Upper lobe of left lung (tissue), 6 donors: ENCODE results near the gene SDHC. TPM values are rescaled to one million over a fixed set of nuclear protein-coding genes. Genes with fewer than 3 reads are reported as not detected.

ENCODE experiments used
- ATAC-seq, 2 donors: fragments of 200-7000 bp; cut with Tn5 transposase; one replicate each; pipeline ENCODE4 v1.9.1; 2022; ENCODE audit warnings: mild to moderate bottlenecking in 2 of 2, moderate library complexity in 2 of 2; ENCODE audit not compliant: low FRiP score in 2 of 2
- DNase-seq, 2 donors: peaks; one replicate each; pipeline ENCODE4 v3.0.0-alpha.2; 2019 to 2020
- H3K27ac ChIP-seq, 4 donors: fragments of 200-600 bp; sonication (generic); one replicate each; pipeline ENCODE4 v1.5.1; 2016 to 2019
- H3K27me3 ChIP-seq, 4 donors: fragments of 200-600 bp; sonication (generic); one replicate each; pipeline ENCODE4 v1.5.1; 2017 to 2019
- H3K36me3 ChIP-seq, 4 donors: fragments of 200-600 bp; sonication (generic); one replicate each; pipeline ENCODE4 v1.5.1; 2016 to 2019
- H3K4me1 ChIP-seq, 4 donors: fragments of 200-600 bp; sonication (generic); one replicate each; pipeline ENCODE4 v1.5.1; 2018 to 2019
- H3K4me3 ChIP-seq, 4 donors: fragments of 200-600 bp; sonication (generic); one replicate each; pipeline ENCODE4 v1.5.1; 2017 to 2019; ENCODE audit warnings: mild to moderate bottlenecking in 2 of 4, moderate library complexity in 1 of 4
- H3K9me3 ChIP-seq, 4 donors: fragments of 200-600 bp; sonication (generic); one replicate each; pipeline ENCODE4 v1.5.1; 2018 to 2019
- EP300 ChIP-seq, 4 donors: sonication (generic); formaldehyde crosslinking; IDR thresholded peaks; one replicate each; pipeline ENCODE4 v1.5.1; 2017; ENCODE audit warnings: antibody characterized with exemption in 4 of 4, control low read depth in 2 of 4
- POLR2A ChIP-seq, 4 donors: fragments of 450-650 bp; IDR thresholded peaks; one replicate each; pipeline ENCODE4 v1.5.1; 2016 to 2017; ENCODE audit warnings: antibody characterized with exemption in 4 of 4, mild to moderate bottlenecking in 2 of 4
- POLR2AphosphoS5 ChIP-seq, 2 donors: sonication (generic); formaldehyde crosslinking; IDR thresholded peaks; one replicate each; pipeline ENCODE4 v1.5.1; 2017; ENCODE audit warnings: antibody characterized with exemption in 2 of 2
- WGBS, 2 donors: methylation state at CpG; one replicate each; pipeline ENCODE4 v1.1.5; 2017 to 2018; 5-methylcytosine and 5-hydroxymethylcytosine counted together
- total RNA-seq, 6 donors: library from RNA; depleted of rRNA in 4 of 6; stranded (reverse); fragments of >200 nt in 4 of 6; gene quantifications; one replicate each; pipeline versions ENCODE4 v1.1.0 to v1.2.1, GENCODE V29; 2016 to 2021
- TF ChIP-seq, protein P1 (sequence below), 6 experiments: fragments of 450-650 bp in 4 of 6; fragments of 200-600 bp in 2 of 6; sonication (generic) in 2 of 6; IDR thresholded peaks; one replicate each; pipeline ENCODE4 v1.5.1; 2016 to 2019; ENCODE audit warnings: antibody characterized with exemption in 6 of 6
- donor health status: DM: no; HTN: no; CAD: no; lungs with moderate emphysema.
- donor health status: DM: no; HTN: yes; CAD: no; lungs with severe emphysema.

The SDHC gene
- total RNA-seq, 6 donors from 2014 or later, result 17.7 to 159 (median 66.7) TPM

DNA sequence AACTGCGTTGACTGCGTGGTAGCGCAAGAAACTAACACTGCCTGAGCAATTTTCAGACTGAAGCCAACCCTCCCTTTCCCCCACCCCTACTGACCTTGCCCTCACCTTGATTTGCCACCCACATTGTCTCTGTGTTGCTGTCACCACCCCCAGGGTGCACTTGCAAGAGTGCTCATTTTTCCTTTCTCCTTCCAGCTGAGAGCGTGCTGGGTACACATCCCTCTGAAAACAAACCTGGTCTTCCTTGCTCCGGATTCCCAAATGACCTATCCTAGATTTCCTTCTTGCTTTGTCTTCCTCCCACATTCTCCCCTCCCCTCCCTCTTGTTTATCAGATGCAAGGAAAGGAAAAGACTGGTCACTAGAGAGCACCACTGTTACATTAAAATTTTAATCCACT, 28.7 kb upstream of the SDHC start:
- DNase-seq (no peak), ATAC-seq (no peak)
- TF ChIP-seq EP300 (IDR thresholded peaks at IDR 0.05), result no peak
- TF ChIP-seq, protein P1, sequence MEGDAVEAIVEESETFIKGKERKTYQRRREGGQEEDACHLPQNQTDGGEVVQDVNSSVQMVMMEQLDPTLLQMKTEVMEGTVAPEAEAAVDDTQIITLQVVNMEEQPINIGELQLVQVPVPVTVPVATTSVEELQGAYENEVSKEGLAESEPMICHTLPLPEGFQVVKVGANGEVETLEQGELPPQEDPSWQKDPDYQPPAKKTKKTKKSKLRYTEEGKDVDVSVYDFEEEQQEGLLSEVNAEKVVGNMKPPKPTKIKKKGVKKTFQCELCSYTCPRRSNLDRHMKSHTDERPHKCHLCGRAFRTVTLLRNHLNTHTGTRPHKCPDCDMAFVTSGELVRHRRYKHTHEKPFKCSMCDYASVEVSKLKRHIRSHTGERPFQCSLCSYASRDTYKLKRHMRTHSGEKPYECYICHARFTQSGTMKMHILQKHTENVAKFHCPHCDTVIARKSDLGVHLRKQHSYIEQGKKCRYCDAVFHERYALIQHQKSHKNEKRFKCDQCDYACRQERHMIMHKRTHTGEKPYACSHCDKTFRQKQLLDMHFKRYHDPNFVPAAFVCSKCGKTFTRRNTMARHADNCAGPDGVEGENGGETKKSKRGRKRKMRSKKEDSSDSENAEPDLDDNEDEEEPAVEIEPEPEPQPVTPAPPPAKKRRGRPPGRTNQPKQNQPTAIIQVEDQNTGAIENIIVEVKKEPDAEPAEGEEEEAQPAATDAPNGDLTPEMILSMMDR (IDR thresholded peaks at IDR 0.05), result no peak
- TF ChIP-seq POLR2AphosphoS5 (IDR thresholded peaks at IDR 0.05), result no peak
- TF ChIP-seq POLR2A (IDR thresholded peaks at IDR 0.05), result no peak
- 68 to 71% methylated on average over 5 of the region's 5 CpGs for WGBS, 2 donors
- no peaks in the 10 kb centered on the region for H3K36me3 ChIP-seq
- no peaks in the 10 kb centered on the region for H3K9me3 ChIP-seq
- H3K27me3 ChIP-seq, result no peaks in the 10 kb centered on the region
- H3K27ac ChIP-seq, result no peak overlapping the region
- no peak overlapping the region for H3K4me3 ChIP-seq
- H3K4me1 ChIP-seq, result no peaks in the 10 kb centered on the region

DNA sequence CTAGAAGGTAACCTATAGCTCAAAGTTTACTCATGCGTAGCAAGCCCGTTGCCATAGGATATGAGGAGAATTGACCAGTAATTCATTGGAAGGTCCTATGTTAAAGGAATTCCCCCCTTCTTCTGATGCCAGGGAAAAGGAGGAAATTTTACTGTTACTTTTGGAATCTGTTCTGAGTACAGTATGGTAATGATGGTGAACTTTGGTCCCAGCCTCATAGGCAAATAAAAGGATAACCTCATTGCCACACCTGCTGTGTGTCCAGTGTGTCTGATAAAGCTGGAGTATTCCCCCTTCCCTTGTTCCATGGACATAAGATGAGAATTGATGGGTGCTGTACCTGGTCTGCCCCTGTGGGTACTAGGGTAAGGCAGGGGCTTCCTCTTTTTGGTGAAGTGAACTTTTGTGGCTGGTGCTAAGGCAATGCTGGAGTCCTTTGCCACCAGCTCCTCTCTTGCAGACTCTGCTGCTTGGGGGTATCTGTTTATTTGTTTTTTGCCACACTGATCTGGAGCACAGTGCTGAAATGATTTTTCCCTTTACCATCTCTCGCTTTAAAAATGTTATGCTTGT, 26.6 kb upstream of the SDHC start:
- TF ChIP-seq, protein P1 (IDR thresholded peaks at IDR 0.05), result no peak
- no peak for TF ChIP-seq EP300 (IDR thresholded peaks at IDR 0.05)
- TF ChIP-seq POLR2A (IDR thresholded peaks at IDR 0.05), result no peak
- no peak for TF ChIP-seq POLR2AphosphoS5 (IDR thresholded peaks at IDR 0.05)
- H3K9me3 ChIP-seq, result no peaks in the 10 kb centered on the region
- no peak overlapping the region for H3K4me3 ChIP-seq
- H3K27ac ChIP-seq, result no peak overlapping the region
- no peak for DNase-seq
- H3K4me1 ChIP-seq, result no peaks in the 10 kb centered on the region
- no peaks in the 10 kb centered on the region for H3K36me3 ChIP-seq
- WGBS, 2 donors, result 91 to 98% methylated on average over 3 of the region's 3 CpGs
- ATAC-seq, result no peak
- H3K27me3 ChIP-seq, result no peaks in the 10 kb centered on the region

DNA sequence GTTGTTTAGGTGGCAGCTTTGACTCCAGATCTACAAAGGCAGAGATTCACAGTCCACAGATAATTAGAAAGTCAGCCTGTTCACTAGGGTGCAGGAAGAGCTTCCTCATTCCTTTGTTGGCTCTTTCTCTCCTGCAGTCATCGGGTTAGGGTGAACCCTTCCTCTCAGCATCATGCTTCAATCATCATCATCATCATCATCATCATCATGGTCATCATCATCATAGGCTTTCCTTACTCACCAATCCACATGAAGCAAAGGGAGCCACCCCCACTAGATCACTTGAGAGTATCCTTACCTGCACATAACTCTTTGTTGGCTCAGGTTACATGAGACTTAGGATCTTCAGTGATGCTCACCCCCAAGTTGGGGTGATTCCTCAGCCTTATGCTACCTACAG, 23.4 kb upstream of the SDHC start:
- 72 to 89% methylated on average over 1 of the region's 1 CpG for WGBS, 2 donors
- ATAC-seq, result no peak
- TF ChIP-seq POLR2AphosphoS5 (IDR thresholded peaks at IDR 0.05) (no peak), EP300 (IDR thresholded peaks at IDR 0.05) (no peak), POLR2A (IDR thresholded peaks at IDR 0.05) (no peak)
- TF ChIP-seq, protein P1 (IDR thresholded peaks at IDR 0.05), result no peak

DNA sequence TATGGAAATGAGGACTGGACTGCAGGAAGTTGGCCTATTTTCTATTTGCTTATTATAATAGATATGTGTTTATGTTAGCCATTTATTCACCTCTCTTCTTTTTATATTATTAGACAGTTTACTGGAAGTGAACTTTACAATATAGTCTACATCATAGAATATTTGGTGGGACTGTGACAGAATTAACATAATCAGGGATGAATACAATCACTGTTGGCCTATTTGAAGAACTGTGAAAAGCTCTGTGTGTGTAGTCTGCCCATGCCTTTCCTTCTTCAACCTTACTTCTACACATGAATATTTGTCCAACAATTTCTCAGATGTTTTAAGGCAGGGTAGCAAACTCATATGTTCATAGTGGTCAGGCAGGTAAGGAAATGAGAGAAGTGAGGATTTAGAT, 16.8 kb upstream of the SDHC start:
- Histone ChIP-seq H3K27me3 (no peaks in the 10 kb centered on the region), H3K4me3 (no peak overlapping the region), H3K36me3 (no peaks in the 10 kb centered on the region), H3K9me3 (no peaks in the 10 kb centered on the region), H3K4me1 (peaks cover 0 to 2% (median 0%) of the 10 kb centered on the region in 4 donors), H3K27ac (no peak overlapping the region)
- ATAC-seq (no peak), DNase-seq (no peak)
- no peak for TF ChIP-seq POLR2AphosphoS5 (IDR thresholded peaks at IDR 0.05)
- TF ChIP-seq EP300 (IDR thresholded peaks at IDR 0.05), result no peak
- TF ChIP-seq, protein P1 (IDR thresholded peaks at IDR 0.05), result no peak
- TF ChIP-seq POLR2A (IDR thresholded peaks at IDR 0.05), result no peak

More for the DNA sequence above, 23.4 kb upstream of the SDHC start:
- Histone ChIP-seq H3K4me3 (no peak overlapping the region), H3K27ac (no peak overlapping the region), H3K4me1 (no peaks in the 10 kb centered on the region), H3K9me3 (no peaks in the 10 kb centered on the region), H3K36me3 (no peaks in the 10 kb centered on the region), H3K27me3 (no peaks in the 10 kb centered on the region)
- no peak for DNase-seq

DNA sequence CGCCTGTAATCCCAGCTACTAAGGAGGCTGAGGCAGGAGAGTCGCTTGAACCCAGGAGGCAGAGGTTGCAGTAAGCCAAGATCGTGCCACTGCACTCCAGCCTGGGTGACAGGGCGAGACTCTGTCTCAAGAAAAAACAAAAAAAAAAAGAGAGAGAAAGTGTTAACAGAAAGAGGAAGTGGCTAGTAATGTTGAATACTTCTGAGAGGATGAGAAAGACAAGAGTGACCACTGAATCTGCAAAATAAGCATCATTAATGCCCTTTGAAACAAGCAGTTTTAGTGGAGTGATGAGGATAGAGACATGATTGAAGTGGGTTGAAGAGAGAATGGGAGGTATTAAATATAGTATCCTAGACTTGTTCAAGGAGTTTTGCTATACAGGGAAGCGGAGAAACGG, 16.1 kb upstream of the SDHC start:
- TF ChIP-seq EP300 (IDR thresholded peaks at IDR 0.05), result no peak
- TF ChIP-seq, protein P1 (IDR thresholded peaks at IDR 0.05), result no peak
- TF ChIP-seq POLR2AphosphoS5 (IDR thresholded peaks at IDR 0.05), result no peak
- TF ChIP-seq POLR2A (IDR thresholded peaks at IDR 0.05), result no peak
- H3K9me3 ChIP-seq, result no peaks in the 10 kb centered on the region
- 83 to 91% methylated on average over 6 of the region's 6 CpGs for WGBS, 2 donors
- H3K27ac ChIP-seq, result no peak overlapping the region
- ATAC-seq (no peak), DNase-seq (no peak)
- peaks cover 0 to 2% (median 0%) of the 10 kb centered on the region in 4 donors for H3K4me1 ChIP-seq
- no peaks in the 10 kb centered on the region for H3K36me3 ChIP-seq
- no peak overlapping the region for H3K4me3 ChIP-seq
- no peaks in the 10 kb centered on the region for H3K27me3 ChIP-seq
